Spleen (tissue), 11 donors: ENCODE measurements around the gene CLIP2. TPM values are rescaled to one million over a fixed set of nuclear protein-coding genes. Genes with fewer than 3 reads are reported as not detected.

Source experiments
- DNase-seq: peaks from one replicate; pipeline ENCODE4 v3.0.0-alpha.2; 2020
- H3K27ac ChIP-seq, 8 donors: fragments of 200-600 bp; sonication (generic) in 7 of 8; 1 replicate in 4 of 8; 2 replicates in 4 of 8; pipeline versions ENCODE4 v1.5.0 to v1.8.0; 2016 to 2021; ENCODE audit warnings: inconsistent platforms in 4 of 8, mild to moderate bottlenecking in 4 of 8, moderate library complexity in 1 of 8
- H3K27me3 ChIP-seq, 7 donors: fragments of 200-600 bp; sonication (generic) in 6 of 7; replicated peaks in 1 of 7; 1 replicate in 4 of 7; 2 replicates in 3 of 7; pipeline versions ENCODE4 v1.5.0 to v1.8.0; 2016 to 2021; ENCODE audit warnings: inconsistent platforms in 3 of 7, mild to moderate bottlenecking in 1 of 7
- H3K36me3 ChIP-seq, 6 donors: fragments of 200-600 bp; sonication (generic) in 5 of 6; 1 replicate in 4 of 6; 2 replicates in 2 of 6; pipeline versions ENCODE4 v1.5.0 to v1.8.0; 2016 to 2021; ENCODE audit warnings: inconsistent platforms in 2 of 6
- H3K4me1 ChIP-seq, 6 donors: fragments of 200-600 bp; sonication (generic) in 5 of 6; 1 replicate in 3 of 6; 2 replicates in 3 of 6; pipeline versions ENCODE4 v1.5.0 to v1.8.0; 2016 to 2021; ENCODE audit warnings: inconsistent platforms in 3 of 6
- H3K4me3 ChIP-seq, 8 donors: fragments of 200-600 bp; sonication (generic) in 7 of 8; 1 replicate in 4 of 8; 2 replicates in 4 of 8; pipeline versions ENCODE4 v1.5.0 to v1.8.0; 2016 to 2021; ENCODE audit warnings: inconsistent platforms in 4 of 8, mild to moderate bottlenecking in 4 of 8, moderate library complexity in 2 of 8
- H3K9me3 ChIP-seq, 8 donors: fragments of 200-600 bp; sonication (generic) in 7 of 8; 1 replicate in 4 of 8; 2 replicates in 4 of 8; pipeline versions ENCODE4 v1.5.0 to v1.8.0; 2016 to 2021; ENCODE audit warnings: inconsistent platforms in 4 of 8
- POLR2A ChIP-seq, 3 donors: fragments of 450-650 bp; IDR thresholded peaks; one replicate each; pipeline ENCODE4 v1.5.1; 2017; ENCODE audit warnings: antibody characterized with exemption in 3 of 3, mild to moderate bottlenecking in 1 of 3
- POLR2AphosphoS5 ChIP-seq, 3 donors: sonication (generic); formaldehyde crosslinking; IDR thresholded peaks; one replicate each; pipeline ENCODE4 v1.5.1; 2017; ENCODE audit warnings: antibody characterized with exemption in 3 of 3
- WGBS, 5 donors: extraction: QIAGEN DNeasy Blood & Tissue Kit in 3 of 5; methylation state at CpG; one replicate each; pipeline versions ENCODE4 v1.1.5 to v1.1.7; 2013 to 2018; 5-methylcytosine and 5-hydroxymethylcytosine counted together
- intact Hi-C: fragments of 100-400 bp; cut with DNase I; formaldehyde crosslinking; loops from one replicate; pipeline ENCODE4 v1.15.0; 2023; ENCODE audit warnings: low total_unique reads
- polyA plus RNA-seq, 3 donors: library from polyadenylated mRNA; stranded (reverse); fragments of 200-250 nt; gene quantifications; one replicate each; pipeline ENCODE4 v1.2.1, GENCODE V29; 2013
- total RNA-seq, 7 donors: library from RNA; depleted of rRNA in 3 of 7; stranded (reverse); fragments of >200 nt in 3 of 7; fragmentation: NEBNext Ultra II Directional in 4 of 7; extraction: Animal tissue kit (Norgen Biotek cat#: 25700) in 4 of 7; gene quantifications; one replicate each; pipeline versions ENCODE4 v1.1.0 to v1.2.1, GENCODE V29; 2016 to 2021
- TF ChIP-seq, protein P1 (sequence below), 11 experiments: fragments of 200-600 bp in 7 of 11; fragments of 450-650 bp in 4 of 11; sonication (generic) in 4 of 11; IDR thresholded peaks in 8 of 11; conservative IDR thresholded peaks in 3 of 11; 1 replicate in 7 of 11; 2 replicates in 4 of 11; pipeline versions ENCODE4 v1.4.0 to v1.8.0; 2016 to 2021; ENCODE audit warnings: antibody characterized with exemption in 11 of 11, inconsistent platforms in 4 of 11, mild to moderate bottlenecking in 1 of 11
- donor health status: healthy with polysubstance abuse.
- donor health status: DM: no; HTN: no; CAD: no; lungs with moderate emphysema.
- donor health status: DM: no; HTN: no; CAD: no.
- donor health status: Bipolar disorder and iron deficiency.
- donor health status: healthy.
- donor health status: DM: no; HTN: no; CAD: no.
- donor health status: DM: yes; HTN: yes; CAD: no.

CLIP2 gene
- total and polyA plus RNA-seq, 10 donors: 2.7 to 18.6 (median 16.9) TPM

DNA sequence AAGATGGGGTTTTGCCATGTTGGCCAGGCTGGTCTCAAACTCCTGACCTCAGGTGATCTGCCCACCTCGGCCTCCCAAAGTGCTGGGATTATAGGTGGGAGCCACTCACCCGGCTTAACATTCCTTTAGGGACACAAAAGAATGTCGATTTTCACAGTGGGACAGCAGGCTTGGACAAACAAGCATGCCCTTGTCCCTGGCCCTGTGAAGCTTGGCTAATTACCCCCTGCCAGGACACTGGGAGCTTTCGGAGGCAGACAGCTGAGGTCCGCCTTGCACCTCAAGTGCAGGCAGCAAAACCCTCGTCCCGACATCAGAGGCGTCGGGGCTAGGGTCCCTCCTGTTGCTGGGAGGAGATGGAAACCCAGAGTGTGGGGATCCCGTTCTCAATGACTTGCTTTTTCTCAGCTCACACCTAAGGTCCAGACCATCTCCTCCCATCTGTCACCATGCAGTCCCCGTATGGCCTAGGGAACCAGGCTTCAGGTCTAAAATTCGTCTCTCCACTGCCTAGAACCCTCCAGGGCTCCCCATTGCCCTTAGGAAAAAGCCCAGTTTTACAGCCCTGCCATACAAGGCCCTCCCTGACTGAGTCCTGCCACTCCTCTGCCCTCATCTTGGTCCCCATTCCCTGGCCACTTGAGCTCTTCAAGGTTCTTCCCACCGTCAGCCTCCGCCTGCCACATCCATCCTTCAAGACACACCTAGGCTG, 6.3 kb upstream of the CLIP2 start:
- peaks cover 0 to 46% (median 16%) of the 10 kb centered on the region in 6 donors for H3K4me1 ChIP-seq
- H3K27ac ChIP-seq: no peak overlapping the region
- 83 to 94% (median 89%) methylated on average over 14 of the region's 14 CpGs for WGBS, 5 donors
- no peaks in the 10 kb centered on the region for H3K9me3 ChIP-seq
- intact Hi-C loops: loop anchor here (10.0 kb wide), 1 partner anchor 78 kb away; no protein-coding TSS in a partner anchor
- H3K4me3 ChIP-seq: no peak overlapping the region
- DNase-seq: no peak
- no peak for TF ChIP-seq POLR2A (IDR thresholded peaks at IDR 0.05)
- TF ChIP-seq POLR2AphosphoS5 (IDR thresholded peaks at IDR 0.05): no peak
- TF ChIP-seq, protein P1, sequence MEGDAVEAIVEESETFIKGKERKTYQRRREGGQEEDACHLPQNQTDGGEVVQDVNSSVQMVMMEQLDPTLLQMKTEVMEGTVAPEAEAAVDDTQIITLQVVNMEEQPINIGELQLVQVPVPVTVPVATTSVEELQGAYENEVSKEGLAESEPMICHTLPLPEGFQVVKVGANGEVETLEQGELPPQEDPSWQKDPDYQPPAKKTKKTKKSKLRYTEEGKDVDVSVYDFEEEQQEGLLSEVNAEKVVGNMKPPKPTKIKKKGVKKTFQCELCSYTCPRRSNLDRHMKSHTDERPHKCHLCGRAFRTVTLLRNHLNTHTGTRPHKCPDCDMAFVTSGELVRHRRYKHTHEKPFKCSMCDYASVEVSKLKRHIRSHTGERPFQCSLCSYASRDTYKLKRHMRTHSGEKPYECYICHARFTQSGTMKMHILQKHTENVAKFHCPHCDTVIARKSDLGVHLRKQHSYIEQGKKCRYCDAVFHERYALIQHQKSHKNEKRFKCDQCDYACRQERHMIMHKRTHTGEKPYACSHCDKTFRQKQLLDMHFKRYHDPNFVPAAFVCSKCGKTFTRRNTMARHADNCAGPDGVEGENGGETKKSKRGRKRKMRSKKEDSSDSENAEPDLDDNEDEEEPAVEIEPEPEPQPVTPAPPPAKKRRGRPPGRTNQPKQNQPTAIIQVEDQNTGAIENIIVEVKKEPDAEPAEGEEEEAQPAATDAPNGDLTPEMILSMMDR (IDR thresholded peaks at IDR 0.05 in 8 of 11, conservative IDR thresholded peaks at IDR 0.05 in 3 of 11): no peak
- no peaks in the 10 kb centered on the region for H3K36me3 ChIP-seq
- H3K27me3 ChIP-seq: no peaks in the 10 kb centered on the region

DNA sequence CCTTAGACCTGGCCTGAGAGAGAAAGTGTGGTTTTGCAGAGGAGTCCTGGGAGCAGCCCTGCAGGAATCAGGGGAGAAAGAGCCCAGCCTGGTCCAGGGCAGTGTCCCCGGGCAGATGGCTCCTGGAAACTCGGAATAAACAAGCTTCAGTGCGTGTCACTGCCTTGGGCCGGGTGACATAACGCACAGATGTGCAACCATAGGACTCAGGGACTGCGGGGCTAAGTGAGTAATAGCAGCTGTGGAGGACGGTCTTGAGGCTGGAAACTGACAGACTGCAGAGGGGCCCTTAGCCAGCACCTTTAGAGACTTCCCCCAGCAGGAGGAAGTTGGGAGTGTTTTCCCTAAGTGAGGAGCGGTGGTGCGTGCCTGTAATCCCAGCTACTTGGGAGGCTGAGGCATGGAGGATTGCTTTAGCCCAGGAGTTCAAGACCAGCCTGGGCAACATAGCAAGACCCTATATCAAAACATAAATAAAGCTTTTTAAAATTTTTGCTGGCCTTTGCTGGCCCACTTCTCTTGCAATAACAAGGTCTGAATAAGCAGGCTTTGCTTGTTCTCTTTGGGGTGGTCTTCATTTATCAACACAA, 5.3 kb upstream of the CLIP2 start:
- peaks cover 6 to 50% (median 27%) of the 10 kb centered on the region in 6 donors for H3K4me1 ChIP-seq
- DNase-seq: no peak
- H3K36me3 ChIP-seq: no peaks in the 10 kb centered on the region
- no peaks in the 10 kb centered on the region for H3K9me3 ChIP-seq
- WGBS, 5 donors: 61 to 77% (median 74%) methylated on average over 9 of the region's 9 CpGs
- intact Hi-C loops: loop anchor here (10.0 kb wide), 1 partner anchor 79 kb away; no protein-coding TSS in a partner anchor
- H3K27ac ChIP-seq: no peak overlapping the region
- TF ChIP-seq, protein P1 (IDR thresholded peaks at IDR 0.05 in 8 of 11, conservative IDR thresholded peaks at IDR 0.05 in 3 of 11): no peak
- TF ChIP-seq POLR2A (IDR thresholded peaks at IDR 0.05) (no peak), POLR2AphosphoS5 (IDR thresholded peaks at IDR 0.05) (no peak)
- no peak overlapping the region for H3K4me3 ChIP-seq
- H3K27me3 ChIP-seq: no peaks in the 10 kb centered on the region

DNA sequence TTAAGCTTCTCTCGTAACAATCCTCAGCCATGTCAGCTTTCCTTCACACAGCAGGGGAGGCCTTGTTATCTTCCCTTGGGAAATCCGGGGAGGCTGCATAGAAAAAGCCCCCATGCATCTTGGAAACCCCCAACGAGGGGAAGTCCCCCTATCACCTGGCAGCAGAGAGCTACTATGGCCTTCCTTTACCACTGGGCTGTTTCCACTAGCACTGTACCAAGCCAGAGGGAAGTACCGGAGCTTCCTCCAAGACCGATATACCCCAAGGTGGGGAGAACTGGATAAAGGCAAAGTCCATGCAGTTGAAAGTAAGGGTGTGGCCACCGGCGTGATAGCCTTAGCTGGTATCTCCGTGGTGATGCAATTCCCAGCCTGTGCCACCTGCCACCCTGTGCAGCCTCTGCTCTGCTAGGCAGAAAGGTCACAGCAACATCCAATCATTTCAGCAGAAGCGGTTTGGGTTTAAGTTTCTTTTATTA, 4.4 kb upstream of the CLIP2 start:
- H3K36me3 ChIP-seq: no peaks in the 10 kb centered on the region
- H3K27me3 ChIP-seq: peaks cover 0 to 5% (median 0%) of the 10 kb centered on the region in 7 donors
- H3K4me3 ChIP-seq: no peak overlapping the region
- peak overlapping the region in 1 of 8 donors; percentile 6 for H3K27ac ChIP-seq
- TF ChIP-seq POLR2A (IDR thresholded peaks at IDR 0.05) (no peak), POLR2AphosphoS5 (IDR thresholded peaks at IDR 0.05) (no peak)
- TF ChIP-seq, protein P1 (IDR thresholded peaks at IDR 0.05 in 8 of 11, conservative IDR thresholded peaks at IDR 0.05 in 3 of 11): no peak
- no peaks in the 10 kb centered on the region for H3K9me3 ChIP-seq
- no peak for DNase-seq
- intact Hi-C loops: loop anchor here (10.0 kb wide), 1 partner anchor 80 kb away; no protein-coding TSS in a partner anchor
- H3K4me1 ChIP-seq: peaks cover 6 to 47% (median 22%) of the 10 kb centered on the region in 6 donors
- 25 to 47% (median 28%) methylated on average over 8 to 9 of the region's 9 CpGs for WGBS, 5 donors

DNA sequence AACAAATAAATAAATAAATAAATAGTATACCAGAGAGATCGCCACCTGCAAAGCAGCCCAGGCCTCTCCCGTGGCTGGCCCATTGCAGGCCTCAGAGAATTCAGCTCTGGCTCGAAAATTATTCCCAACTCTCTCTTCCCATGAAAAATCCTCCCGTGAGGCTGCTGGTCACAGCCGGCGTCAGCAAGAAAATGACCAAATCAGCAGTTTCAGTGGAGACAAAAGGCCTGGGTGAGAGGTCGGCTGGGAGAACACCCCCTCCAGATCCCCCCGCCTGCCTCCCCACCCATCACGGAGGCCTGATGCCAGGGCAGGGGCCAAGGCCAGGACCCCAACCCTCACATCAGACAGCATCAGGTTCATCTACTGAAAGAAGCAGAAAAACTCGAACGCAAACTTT, 3.1 kb upstream of the CLIP2 start:
- H3K4me3 ChIP-seq: no peak overlapping the region
- peaks cover 18 to 50% (median 35%) of the 10 kb centered on the region in 6 donors for H3K4me1 ChIP-seq
- 83 to 91% (median 90%) methylated on average over 9 to 11 of the region's 11 CpGs for WGBS, 5 donors
- TF ChIP-seq, protein P1 (IDR thresholded peaks at IDR 0.05 in 8 of 11, conservative IDR thresholded peaks at IDR 0.05 in 3 of 11): no peak
- TF ChIP-seq POLR2A (IDR thresholded peaks at IDR 0.05) (no peak), POLR2AphosphoS5 (IDR thresholded peaks at IDR 0.05) (no peak)
- intact Hi-C loops: loop anchor here (10.0 kb wide), 1 partner anchor 81 kb away; no protein-coding TSS in a partner anchor
- no peak for DNase-seq
- H3K27me3 ChIP-seq: peaks cover 0 to 14% (median 0%) of the 10 kb centered on the region in 7 donors
- no peak overlapping the region for H3K27ac ChIP-seq
- H3K36me3 ChIP-seq: no peaks in the 10 kb centered on the region
- no peaks in the 10 kb centered on the region for H3K9me3 ChIP-seq
